Measurements from ENCODE around the gene UTS2R. TPM values are rescaled to one million over a fixed set of nuclear protein-coding genes. Genes with fewer than 3 reads are reported as not detected.

UTS2R gene
- total RNA-seq, 2 donors from 2014 or later = 0.40 TPM; not detected in 1

- Histone ChIP-seq H3K4me1 (ENCODE audit: control insufficient read depth, insufficient read depth, low read length) (no peaks in the 10 kb centered on the region), H3K9me3 (ENCODE audit: control insufficient read depth, low read length) (no peaks in the 10 kb centered on the region), H3K4me3 (ENCODE audit: low read length) (no peak overlapping the region), H3K36me3 (ENCODE audit: control insufficient read depth, insufficient read depth, low read length) (no peaks in the 10 kb centered on the region), H3K27me3 (ENCODE audit: control insufficient read depth, insufficient read depth, low read length, poor library complexity, severe bottlenecking) (peaks cover 8% of the 10 kb centered on the region), H3K27ac (ENCODE audit: low read depth, low read length) (no peak overlapping the region), H3K9ac (ENCODE audit: extremely low read depth, low read length, poor library complexity, severe bottlenecking) (no peak overlapping the region)
- peaks cover 19% of the 10 kb centered on the region for H3K27me3 Mint-ChIP-seq (ENCODE audit: insufficient read depth)
- no peak overlapping the region for H3K27ac Mint-ChIP-seq
- peaks cover 7% of the 10 kb centered on the region for H3K4me1 Mint-ChIP-seq
- peaks cover 2% of the 10 kb centered on the region for H3K36me3 Mint-ChIP-seq (ENCODE audit: low read depth)
- no peak overlapping the region for H3K4me3 Mint-ChIP-seq
- peaks cover 21% of the 10 kb centered on the region for H3K9me3 Mint-ChIP-seq
- WGBS, 2 experiments (ENCODE audit: insufficient coverage in 1 of 2, insufficient read length in 1 of 2) = 92 to 97% methylated on average over 1 to 5 of the region's 5 CpGs
- TF ChIP-seq CTCF (conservative IDR thresholded peaks at IDR 0.05) = no peak
- no peak for DNase-seq
These were observed 28.0 kb upstream of the UTS2R start for GRCh38 chr17:82343560-82343959.

- no peak overlapping the region for H3K4me3 ChIP-seq (ENCODE audit: low read length)
- peaks cover 2% of the 10 kb centered on the region for H3K36me3 Mint-ChIP-seq (ENCODE audit: low read depth)
- H3K4me3 Mint-ChIP-seq = no peak overlapping the region
- H3K9ac ChIP-seq (ENCODE audit: extremely low read depth, low read length, poor library complexity, severe bottlenecking) = no peak overlapping the region
- no peaks in the 10 kb centered on the region for H3K4me1 ChIP-seq (ENCODE audit: control insufficient read depth, insufficient read depth, low read length)
- TF ChIP-seq CTCF (conservative IDR thresholded peaks at IDR 0.05) = no peak
- WGBS, 2 experiments (ENCODE audit: insufficient coverage in 1 of 2, insufficient read length in 1 of 2) = 94 to 96% methylated on average over 14 to 24 of the region's 24 CpGs
- H3K4me1 Mint-ChIP-seq = peaks cover 13% of the 10 kb centered on the region
- H3K27ac Mint-ChIP-seq = no peak overlapping the region
- no peak for DNase-seq
- peaks cover 3% of the 10 kb centered on the region for H3K27me3 ChIP-seq (ENCODE audit: control insufficient read depth, insufficient read depth, low read length, poor library complexity, severe bottlenecking)
- H3K27ac ChIP-seq (ENCODE audit: low read depth, low read length) = no peak overlapping the region
- no peaks in the 10 kb centered on the region for H3K9me3 ChIP-seq (ENCODE audit: control insufficient read depth, low read length)
- no peaks in the 10 kb centered on the region for H3K36me3 ChIP-seq (ENCODE audit: control insufficient read depth, insufficient read depth, low read length)
- H3K9me3 Mint-ChIP-seq = peaks cover 21% of the 10 kb centered on the region
- peaks cover 11% of the 10 kb centered on the region for H3K27me3 Mint-ChIP-seq (ENCODE audit: insufficient read depth)
These were observed 27.2 kb upstream of the UTS2R start for GRCh38 chr17:82344175-82344907.

GRCh38 chr17:82345151-82345976 is 26.2 kb upstream of the UTS2R start:
- H3K27ac Mint-ChIP-seq = no peak overlapping the region
- peaks cover 13% of the 10 kb centered on the region for H3K4me1 Mint-ChIP-seq
- peaks cover 20% of the 10 kb centered on the region for H3K9me3 Mint-ChIP-seq

More at GRCh38 chr17:82345151-82345976, 26.2 kb upstream of the UTS2R start:
- no peak for TF ChIP-seq CTCF (conservative IDR thresholded peaks at IDR 0.05)
- Histone ChIP-seq H3K27ac (ENCODE audit: low read depth, low read length) (no peak overlapping the region), H3K36me3 (ENCODE audit: control insufficient read depth, insufficient read depth, low read length) (no peaks in the 10 kb centered on the region), H3K9me3 (ENCODE audit: control insufficient read depth, low read length) (no peaks in the 10 kb centered on the region), H3K27me3 (ENCODE audit: control insufficient read depth, insufficient read depth, low read length, poor library complexity, severe bottlenecking) (no peaks in the 10 kb centered on the region), H3K4me1 (ENCODE audit: control insufficient read depth, insufficient read depth, low read length) (no peaks in the 10 kb centered on the region), H3K4me3 (ENCODE audit: low read length) (no peak overlapping the region), H3K9ac (ENCODE audit: extremely low read depth, low read length, poor library complexity, severe bottlenecking) (no peak overlapping the region)
- Mint-ChIP-seq H3K27me3 (ENCODE audit: insufficient read depth) (peaks cover 10% of the 10 kb centered on the region), H3K36me3 (ENCODE audit: low read depth) (peaks cover 2% of the 10 kb centered on the region), H3K4me3 (no peak overlapping the region)
- no peak for DNase-seq
- WGBS, 2 experiments (ENCODE audit: insufficient coverage in 1 of 2, insufficient read length in 1 of 2) = 93% methylated on average over 42 of the region's 42 CpGs
